Left forelimb (tissue), 1 donor: Measurements from ENCODE around the gene SHCBP1L.
"Not testable (repeated sequence)": the region's sequence is repeated elsewhere in the genome, so short reads cannot be mapped to it uniquely, and the experiment has no call there.

Experiments
- DNase-seq: peaks from one replicate; pipeline ENCODE4 v3.0.0-alpha.2; 2018; ENCODE audit warnings: low spot score

SHCBP1L gene

DNA sequence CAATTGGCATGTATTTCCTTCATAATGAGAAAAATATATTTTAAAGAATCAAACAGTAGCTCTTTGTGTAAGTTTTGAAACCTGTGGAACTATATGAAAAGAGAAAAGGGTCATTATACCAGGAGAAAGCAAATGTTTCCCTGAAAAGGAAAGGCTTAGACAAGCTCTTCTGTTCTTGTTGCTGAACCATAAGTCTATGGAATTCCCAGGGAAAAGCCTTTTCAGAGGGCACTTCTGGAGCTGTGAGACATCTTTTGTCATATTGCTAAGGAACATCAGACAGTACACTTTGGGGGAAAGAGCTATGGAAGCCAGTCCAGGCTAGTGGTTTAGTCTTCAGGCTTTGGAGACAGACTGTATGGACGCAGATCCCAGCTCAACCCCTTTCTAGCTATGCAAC is 12.1 kb upstream of the SHCBP1L start:
- no peak for DNase-seq

DNA sequence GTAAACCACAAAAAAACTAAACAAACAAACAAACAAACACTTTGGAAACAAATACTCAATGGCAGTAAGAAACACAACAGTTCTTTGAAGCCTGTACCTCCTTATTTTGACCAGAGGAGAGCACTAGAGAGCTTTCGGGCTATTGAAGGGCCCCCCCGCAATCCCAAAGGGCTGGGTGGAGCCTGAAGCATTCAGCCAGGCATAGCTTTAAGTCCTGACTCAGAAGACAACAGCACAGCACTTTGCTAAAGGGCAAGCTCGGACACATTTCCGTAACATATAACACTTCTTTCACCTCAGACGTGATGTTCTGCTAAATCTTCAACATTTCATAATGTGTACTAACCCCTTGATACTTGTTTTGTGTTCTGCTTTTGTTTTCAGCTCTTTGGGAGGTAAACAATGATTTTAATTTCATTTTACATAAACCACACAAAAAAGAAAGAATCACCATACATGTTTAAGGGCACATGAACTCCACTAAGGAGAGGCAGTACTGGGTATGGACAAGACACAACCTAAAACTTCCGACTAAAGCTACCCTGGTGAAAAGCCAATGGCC is 9.7 kb upstream of the SHCBP1L start:
- peak; percentile 81 for DNase-seq

DNA sequence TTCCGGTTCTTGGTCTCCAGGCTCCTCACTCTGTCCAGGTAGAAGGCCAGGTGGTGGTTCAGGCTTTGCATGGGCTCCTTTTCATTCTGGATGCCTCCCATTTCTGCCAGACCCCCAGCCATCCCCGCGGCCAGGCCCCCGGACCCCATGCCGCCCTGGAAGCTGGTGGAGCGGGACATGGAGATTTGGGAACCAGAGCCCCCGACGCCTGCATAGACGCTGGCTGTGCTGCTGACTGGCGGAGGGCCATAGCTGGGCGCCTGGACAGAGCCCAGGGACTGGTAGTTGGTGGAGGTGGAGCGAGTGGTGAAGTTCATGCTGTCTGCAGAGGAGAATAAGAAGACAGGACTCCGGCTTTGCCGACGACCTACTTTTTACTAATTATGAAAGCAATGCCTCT is 7.1 kb upstream of the SHCBP1L start:
- DNase-seq = no peak

DNA sequence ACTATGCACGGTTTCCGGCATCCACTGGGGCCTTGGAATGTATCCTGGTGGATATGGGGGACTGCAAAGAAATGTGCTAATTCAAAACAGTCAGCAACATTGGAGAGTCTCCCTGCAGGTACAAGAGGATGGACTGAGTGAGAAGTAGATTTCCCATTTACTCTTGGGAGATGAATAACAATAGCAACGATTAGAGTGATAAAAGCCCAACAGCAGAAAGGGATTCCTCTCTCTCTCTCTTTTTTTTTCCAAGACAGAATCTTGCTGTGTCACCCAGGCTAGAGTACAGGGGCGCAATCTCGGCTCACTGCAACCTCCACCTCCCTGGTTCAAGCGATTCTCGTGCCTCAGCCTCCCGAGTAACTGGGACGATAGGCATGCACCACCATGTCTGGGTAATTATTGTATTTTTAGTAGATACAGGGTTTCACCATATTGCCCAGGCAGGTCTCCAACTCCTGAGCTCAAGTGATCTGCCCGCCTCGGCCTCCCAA is 5.0 kb upstream of the SHCBP1L start:
- DNase-seq = no peak

DNA sequence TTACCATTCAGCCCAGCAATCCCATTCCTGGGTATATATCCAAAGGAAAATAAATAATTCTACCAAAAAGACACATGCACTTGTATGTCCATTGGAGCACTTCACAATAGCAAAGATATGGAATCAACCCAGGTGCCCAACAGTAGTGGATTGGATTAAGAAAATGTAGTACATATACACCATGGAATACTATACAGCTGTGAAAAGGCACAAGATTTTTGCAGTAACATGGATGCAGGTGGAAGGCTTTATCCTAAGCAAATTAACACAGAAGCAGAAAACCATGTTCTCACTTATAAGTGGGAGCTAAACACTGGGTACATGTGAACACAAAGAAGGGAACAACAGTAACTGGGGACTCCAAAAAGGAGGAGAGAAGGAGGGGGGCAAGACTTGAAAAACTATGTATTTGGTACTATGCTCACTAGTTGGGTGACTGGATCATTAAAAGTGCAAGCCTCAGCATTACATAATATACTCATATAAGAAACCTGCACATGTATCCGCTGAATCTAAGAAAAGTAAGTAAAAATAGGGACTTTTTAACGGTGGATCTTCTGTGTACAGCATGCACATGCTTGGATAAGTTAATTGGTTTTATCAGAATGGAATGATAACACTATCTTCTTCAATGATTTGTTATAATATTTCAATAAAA is 3.9 kb upstream of the SHCBP1L start:
- no peak for DNase-seq

DNA sequence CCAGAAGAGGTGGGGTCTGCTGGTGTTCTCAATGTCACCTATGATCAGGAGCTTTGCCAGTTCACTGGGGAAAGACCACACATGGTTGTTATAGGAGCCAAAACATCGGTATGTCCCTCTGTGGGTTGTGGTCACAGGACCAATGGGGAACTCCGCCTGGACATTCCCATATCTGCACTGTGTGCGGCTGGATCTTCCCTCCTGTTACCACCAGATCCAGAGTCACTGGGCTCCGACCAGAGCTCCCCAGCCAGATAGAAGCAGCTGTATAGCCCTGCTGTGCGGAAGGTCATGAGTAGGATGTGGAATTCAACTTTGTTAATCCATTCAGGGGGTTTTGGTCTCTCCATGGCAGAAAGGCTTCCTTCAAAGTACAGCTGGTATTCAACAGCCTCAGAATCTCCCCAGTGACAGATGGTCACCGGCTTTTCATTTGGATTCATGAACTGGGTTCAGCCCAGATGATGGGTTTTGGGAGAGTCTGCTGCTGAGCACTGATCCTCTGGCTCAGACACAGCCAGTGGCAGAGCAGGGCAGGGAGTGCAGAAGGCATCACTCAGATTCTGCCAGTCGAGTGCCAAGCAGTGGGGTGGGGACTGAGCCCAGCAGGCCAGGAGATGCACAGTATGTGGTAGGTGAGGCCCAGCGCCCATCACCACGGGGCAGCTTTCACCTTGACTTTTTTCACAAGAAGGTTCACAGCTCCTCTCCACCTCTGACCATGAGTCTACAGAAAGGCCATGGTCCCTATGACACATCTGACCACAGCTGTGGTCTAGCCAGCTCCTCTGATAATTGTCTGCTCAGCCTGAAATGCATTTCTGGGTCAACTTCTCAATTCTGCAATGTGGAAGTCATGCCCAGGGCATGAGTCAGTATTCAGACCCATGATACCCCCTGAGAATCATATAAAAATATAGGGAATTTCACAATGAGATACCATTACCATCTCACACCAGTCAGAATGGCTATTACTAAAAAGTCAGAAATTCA is 2.9 kb upstream of the SHCBP1L start:
- no peak for DNase-seq

DNA sequence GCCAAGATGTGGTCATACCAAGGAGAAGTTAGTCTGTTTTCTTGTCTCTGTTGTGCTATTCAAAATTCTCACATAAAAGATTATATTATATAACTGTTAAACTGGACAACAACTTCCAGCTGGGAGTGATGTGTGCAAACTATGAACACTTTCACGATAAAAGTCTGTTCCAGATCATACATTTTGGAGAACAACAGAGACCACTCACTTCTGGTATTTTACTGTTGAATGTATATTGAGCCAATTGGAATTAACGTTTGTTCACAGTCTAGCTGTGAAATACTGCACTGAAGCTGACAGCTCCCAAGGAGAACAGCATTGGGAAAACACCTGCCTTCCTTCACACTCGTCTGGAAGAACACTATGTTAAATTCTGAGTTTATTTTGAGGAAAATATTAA is 860 bp upstream of the SHCBP1L start:
- no peak for DNase-seq

DNA sequence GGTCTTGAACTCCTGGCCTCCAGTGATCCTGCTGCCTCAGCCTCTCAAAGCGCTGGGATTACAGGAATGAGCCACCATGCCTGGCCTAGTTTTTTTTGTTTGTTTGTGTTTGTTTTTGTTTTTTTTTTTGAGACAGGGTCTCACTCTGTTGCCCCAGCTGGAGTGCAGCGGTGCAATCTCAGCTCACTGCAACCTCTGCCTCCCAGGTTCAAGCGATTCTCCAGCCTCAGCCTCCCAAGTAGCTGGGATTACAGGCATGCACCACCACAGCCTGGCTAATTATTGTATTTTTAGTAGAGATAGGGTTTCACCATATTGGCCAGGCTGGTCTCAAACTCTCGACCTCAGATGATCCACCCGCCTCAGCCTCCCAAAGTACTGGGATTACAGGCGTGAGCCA is 9.6 kb downstream of the SHCBP1L start:
- not testable (repeated sequence) for DNase-seq

DNA sequence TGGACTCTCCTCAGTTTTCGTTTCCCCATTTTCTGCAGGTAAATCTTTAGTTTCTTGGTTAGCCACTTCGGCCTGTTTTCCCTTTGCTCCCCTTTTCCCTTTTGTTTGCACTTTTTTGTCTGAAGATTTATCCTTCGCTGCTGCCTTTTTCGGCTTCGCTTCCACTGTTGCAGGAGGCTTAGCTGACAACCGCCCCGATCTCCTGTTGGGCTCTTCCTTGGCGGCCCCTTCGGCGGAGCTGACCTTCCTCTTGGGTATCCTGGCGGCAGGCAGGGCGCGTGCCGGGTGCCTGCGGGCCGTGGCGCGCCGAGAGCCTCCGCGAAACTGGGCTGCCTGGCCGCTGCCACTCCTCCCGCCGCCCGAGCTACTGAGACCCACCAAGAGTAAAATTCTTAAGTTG is 10.8 kb downstream of the SHCBP1L start:
- DNase-seq = not testable (repeated sequence)

DNA sequence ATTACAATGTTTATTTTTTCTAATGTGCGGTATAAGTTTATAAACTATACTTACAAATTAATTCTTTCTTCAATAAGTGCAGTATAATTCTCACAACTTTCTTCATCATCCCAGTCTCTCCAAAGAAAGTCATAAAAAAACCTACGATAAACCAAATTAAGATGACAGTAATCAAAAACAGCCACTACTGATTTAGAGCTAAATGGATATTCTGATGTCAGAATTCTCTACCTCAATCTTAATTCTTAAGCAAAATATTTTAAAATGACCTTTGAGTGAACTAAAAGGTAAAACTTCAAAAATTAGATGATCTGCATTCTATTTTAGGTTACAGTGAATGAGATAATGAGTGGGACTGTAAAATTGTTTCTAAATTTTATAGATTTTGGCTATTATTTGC is 13.6 kb downstream of the SHCBP1L start:
- DNase-seq = no peak

DNA sequence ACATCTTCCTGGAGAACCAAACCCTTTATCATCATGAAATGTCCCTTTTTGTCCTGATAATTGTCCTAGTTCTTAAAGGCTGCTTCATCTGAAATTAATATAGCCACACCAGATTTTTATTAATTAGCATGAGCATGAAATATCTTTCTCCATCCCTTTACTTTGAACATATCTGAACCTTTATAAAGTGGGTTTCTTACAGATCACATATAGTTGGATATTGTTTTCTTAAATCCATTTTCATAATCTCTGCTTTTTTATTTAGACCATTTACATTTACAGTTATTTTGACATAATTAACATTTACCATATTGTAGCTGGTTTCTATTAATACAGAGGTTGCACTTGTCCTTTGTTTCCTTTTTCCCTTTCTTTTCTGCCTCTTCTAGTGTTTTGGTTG is 17.2 kb downstream of the SHCBP1L start:
- no peak for DNase-seq

DNA sequence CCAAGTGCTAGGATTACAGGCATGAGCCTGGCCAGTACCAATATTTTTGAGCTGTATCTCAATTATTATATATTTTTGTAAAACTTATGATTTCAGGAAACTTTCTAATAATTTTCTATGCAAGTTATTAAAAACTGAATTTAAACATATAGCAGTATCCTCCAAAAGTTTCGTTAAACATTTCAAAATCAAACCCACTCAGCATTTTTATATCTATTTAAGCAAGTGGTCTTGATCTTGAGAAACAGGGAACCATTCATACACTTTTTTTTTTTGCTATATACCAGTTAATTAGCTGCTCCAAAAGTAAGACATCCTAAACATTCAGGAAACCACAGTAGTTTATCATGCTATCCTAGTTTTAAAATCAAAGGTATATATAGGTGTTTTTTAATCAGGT is 22.0 kb downstream of the SHCBP1L start:
- DNase-seq = no peak

DNA sequence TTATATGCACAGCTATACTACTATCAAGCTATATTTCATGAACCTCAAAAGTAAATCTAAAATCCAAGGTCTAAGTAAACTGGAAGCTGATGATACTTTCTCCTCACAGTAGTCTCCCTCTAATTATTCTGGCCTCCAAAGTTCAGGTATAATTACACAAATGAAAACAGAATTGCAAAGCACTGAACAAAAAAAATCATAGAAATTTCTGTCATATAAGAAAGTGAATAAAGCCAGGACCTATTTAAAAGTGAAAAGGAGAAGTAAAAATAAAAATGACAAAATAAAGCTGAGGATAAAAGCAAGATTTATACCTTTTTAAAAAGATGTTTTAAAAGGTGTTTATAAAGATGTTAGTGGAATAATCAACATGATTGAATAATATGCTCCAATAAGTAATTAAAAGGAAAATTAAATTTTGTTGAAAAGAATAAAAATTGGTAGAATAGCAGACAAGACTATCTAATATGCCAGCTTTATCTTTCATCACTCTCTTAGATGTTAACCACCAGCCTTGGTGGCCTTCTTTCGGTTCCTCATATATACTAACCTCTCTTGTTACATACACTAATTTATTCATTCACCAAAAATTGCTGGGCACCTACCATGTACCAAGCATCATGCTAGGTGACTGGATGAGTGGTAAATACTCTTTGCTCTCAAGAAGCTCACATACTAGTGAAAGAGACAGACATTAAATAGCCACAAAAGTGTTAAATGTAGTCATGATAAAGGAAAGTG is 25.1 kb downstream of the SHCBP1L start:
- no peak for DNase-seq

DNA sequence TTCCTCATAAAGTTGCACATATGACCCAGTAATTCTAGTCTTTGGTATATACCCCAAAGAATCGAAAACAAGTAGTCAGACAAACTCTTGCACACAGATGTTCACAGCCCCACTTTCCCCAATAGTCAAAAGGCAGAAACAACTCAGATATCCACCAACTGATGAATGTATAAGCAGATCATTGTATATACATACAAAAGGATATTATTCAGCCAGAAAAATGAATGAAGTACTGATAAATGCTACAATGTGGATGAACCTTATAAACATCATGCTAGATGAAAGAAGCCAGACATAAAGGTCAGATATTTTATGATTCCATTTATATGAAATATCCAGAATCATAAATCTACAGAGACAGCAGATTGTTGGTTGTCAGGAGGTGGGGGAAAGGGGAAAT is 27.3 kb downstream of the SHCBP1L start:
- DNase-seq = no peak

DNA sequence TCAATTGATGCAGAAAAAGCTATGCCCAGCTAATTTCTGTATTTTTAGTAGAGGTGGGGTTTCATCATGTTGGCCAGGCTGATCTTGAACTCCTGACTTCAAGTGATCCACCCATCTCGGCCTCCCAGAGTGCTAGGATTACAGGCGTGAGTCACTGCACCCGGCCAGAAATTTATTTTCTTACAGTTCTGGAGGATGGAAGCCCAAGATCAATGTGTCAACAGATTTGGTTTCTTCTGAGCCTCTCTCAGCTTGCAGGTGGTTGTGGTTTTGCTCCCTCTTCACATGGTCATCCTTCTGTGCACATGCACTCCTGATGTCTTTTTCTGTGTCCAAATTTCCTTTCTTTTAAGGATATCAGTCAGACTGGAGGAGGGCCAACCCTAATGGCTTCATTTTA is 35.6 kb downstream of the SHCBP1L start:
- no peak for DNase-seq

DNA sequence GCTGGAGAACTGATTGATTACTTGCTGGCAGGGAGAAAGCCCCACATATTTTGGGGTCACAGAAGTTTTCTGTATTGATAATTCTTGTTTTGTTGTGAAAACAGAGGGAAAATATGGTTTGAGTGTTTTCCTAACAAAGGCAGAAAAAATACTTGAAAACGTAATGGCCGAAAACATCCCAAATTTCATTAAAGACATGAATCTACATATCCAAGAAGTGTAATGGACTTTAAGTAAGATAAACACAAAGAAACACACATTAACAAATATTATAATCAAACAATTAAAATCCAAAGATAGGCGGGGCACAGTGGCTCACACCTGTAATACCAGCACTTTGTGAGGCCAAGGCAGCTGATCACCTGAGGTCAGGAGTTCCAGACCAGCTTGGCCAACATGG is 39.6 kb downstream of the SHCBP1L start:
- no peak for DNase-seq

DNA sequence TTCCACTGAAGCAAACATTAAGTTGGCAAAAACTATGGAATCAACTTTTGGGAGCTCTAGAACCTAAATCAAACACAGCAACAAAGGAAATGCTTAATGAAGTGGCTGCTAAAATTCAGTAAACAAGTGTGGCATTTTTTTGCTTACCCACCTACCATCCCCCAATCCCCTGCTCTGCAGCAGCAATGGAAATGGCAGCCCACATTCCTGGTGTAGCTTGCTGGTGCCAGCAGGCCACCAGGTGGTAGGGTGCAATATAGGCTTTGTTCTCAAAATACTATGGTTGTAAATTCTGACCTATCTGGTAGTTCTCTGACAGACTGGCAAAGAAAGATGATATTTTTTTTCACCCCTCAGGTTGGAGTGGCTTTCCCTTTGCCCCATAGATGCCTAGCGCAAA is 42.8 kb downstream of the SHCBP1L start:
- no peak for DNase-seq

DNA sequence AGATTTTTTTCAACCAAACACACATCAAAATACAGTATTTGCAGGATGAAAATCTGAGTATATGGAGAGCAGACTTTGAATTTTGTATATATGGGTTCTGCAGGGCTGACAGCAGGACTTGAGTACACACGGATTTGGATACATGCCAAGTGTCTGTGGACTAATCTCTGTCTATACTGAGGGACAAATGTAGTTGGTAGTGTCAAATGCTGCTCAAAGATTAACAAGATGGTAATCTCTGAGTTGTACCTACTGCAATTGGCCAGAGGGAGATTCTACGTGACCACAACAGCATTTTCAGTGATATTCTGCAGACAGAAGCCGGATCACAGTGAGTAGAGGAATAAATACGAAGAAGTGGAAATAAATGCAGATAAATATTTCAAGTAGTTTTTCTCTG is 43.4 kb downstream of the SHCBP1L start:
- no peak for DNase-seq

DNA sequence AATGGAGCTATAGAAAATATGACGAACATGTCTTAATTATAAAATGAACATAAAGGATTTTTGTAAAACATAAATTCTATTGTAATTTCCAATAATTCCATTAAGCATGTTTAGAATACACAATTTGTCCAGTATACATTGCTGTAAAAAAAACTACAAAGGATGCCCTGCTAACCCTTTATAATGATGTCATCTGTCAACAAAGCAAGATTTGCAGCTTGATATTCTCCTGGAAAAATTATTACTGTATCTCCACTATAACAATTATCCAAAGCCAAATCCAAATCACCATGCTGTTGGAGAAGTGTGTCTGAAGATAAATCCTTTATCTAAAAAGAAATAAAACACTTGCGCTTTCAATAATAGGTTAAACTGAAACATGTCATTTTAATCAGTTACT is 47.6 kb downstream of the SHCBP1L start:
- no peak for DNase-seq

DNA sequence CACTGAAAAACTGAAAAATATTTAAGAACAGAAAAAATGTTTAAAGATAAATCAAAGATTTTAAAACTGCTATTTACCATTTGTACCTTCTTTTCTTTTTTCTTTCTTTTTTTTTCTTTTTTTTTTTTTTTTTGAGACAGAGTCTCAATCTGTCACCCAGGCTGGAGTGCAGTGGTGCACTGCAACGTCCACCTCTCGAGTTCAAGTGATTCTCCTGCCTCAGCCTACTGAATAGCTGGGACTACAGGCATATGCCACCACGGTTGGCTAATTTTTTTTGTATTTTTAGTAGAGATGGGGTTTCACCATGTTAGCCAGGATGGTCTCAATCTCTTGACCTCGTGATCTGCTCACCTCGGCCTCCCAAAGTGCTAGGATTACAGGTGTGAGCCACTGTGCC is 51.0 kb downstream of the SHCBP1L start:
- DNase-seq = not testable (repeated sequence)

DNA sequence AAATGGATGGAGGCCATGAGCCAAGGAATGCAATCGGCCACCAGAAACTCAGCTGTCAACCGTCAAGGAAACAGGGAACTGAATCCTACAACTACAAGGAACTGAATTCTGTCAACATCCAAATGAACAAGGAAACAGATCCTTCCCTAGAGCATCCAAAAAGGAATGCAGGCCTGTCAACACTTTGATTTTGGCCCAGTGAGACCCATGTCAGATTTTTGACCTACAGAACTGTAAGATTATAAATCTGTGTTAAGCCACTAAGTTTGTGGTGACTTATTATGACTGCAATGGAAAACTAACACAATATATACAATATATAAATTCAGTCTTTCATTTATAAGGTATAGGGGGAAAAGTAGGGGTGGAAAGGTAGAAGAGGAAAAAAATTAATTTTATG is 55.3 kb downstream of the SHCBP1L start:
- no peak for DNase-seq

DNA sequence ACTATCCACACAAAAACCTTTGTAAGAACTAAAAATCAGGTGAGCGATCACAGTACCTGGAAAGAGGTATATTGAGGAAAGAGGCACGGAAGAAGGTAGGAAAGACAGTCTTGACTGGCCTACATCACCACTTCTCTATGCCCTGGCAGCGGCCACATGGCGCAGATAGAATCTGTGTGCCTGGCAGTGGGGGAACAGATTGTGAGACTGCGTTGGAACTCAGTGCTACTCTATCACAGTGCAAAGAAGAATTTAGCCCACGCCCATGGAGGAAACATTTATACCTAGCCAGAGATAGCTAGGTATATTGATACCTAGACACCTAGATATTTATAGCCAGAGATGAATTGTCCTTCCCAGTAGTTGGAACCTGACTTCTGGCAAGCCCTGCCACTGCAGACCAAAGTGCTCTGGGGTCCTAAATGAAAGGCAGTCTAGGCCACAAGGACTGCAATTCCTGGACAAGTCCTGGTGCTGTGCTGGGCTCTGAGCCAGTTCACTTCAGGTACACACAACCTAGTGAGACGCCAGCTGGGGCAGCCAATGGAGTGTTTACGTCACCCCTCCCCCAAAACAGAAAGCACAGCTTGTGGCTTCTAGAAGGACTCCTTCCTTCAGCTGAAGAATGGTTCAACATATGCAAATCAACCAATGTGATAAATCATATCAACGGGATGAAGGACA is 61.9 kb downstream of the SHCBP1L start:
- no peak for DNase-seq
